ENCODE measurements around the gene ACTR3. TPM values are rescaled to one million over a fixed set of nuclear protein-coding genes. Genes with fewer than 3 reads are reported as not detected.
A peak's percentile ranks its signal among the peaks of the same experiment; 100 is the strongest.

Gene ACTR3
- total RNA-seq, 4 donors from 2014 or later, result 73.0 to 106 (median 89.7) TPM

- Histone ChIP-seq H3K27me3 (no peaks in the 10 kb centered on the region), H3K36me3 (no peaks in the 10 kb centered on the region), H3K27ac (no peak overlapping the region), H3K4me3 (no peak overlapping the region), H3K9me3 (no peaks in the 10 kb centered on the region), H3K4me1 (no peaks in the 10 kb centered on the region)
- TF ChIP-seq POLR2A (IDR thresholded peaks at IDR 0.05) (no peak), EP300 (IDR thresholded peaks at IDR 0.05) (no peak), CTCF (IDR thresholded peaks at IDR 0.05) (no peak)
- no peak for DNase-seq (ENCODE audit: low spot score in 2 of 2)
- WGBS, 2 donors, result 59 to 61% methylated on average over 3 of the region's 3 CpGs
Measured at GRCh38 chr2:113851640-113852039, 38.2 kb upstream of the ACTR3 start.

- Histone ChIP-seq H3K4me3 (no peak overlapping the region), H3K27me3 (no peaks in the 10 kb centered on the region), H3K36me3 (no peaks in the 10 kb centered on the region), H3K4me1 (peaks cover 0 to 4% (median 0%) of the 10 kb centered on the region in 4 donors), H3K9me3 (no peaks in the 10 kb centered on the region), H3K27ac (no peak overlapping the region)
- TF ChIP-seq CTCF (IDR thresholded peaks at IDR 0.05) (no peak), POLR2A (IDR thresholded peaks at IDR 0.05) (no peak), EP300 (IDR thresholded peaks at IDR 0.05) (no peak)
- 93 to 94% methylated on average over 1 of the region's 1 CpG for WGBS, 2 donors
- no peak for DNase-seq (ENCODE audit: low spot score in 2 of 2)
Measured at GRCh38 chr2:113854208-113854607, 35.7 kb upstream of the ACTR3 start.

- Histone ChIP-seq H3K27me3 (no peaks in the 10 kb centered on the region), H3K36me3 (no peaks in the 10 kb centered on the region), H3K4me3 (no peak overlapping the region), H3K9me3 (no peaks in the 10 kb centered on the region), H3K4me1 (peaks cover 0 to 4% (median 0%) of the 10 kb centered on the region in 4 donors), H3K27ac (no peak overlapping the region)
- WGBS, 2 donors, result 66 to 80% methylated on average over 8 of the region's 8 CpGs
- DNase-seq (ENCODE audit: low spot score in 2 of 2), result no peak
- TF ChIP-seq CTCF (IDR thresholded peaks at IDR 0.05) (no peak), EP300 (IDR thresholded peaks at IDR 0.05) (no peak), POLR2A (IDR thresholded peaks at IDR 0.05) (no peak)
Measured at GRCh38 chr2:113854970-113855740, 34.7 kb upstream of the ACTR3 start.

GRCh38 chr2:113857464-113857863, 32.4 kb upstream of the ACTR3 start:
- 72 to 80% methylated on average over 3 of the region's 3 CpGs for WGBS, 2 donors
- no peak overlapping the region for H3K4me3 ChIP-seq
- no peak overlapping the region for H3K27ac ChIP-seq
- no peaks in the 10 kb centered on the region for H3K9me3 ChIP-seq
- H3K27me3 ChIP-seq, result no peaks in the 10 kb centered on the region
- DNase-seq (ENCODE audit: low spot score in 2 of 2), result no peak
- H3K36me3 ChIP-seq, result no peaks in the 10 kb centered on the region
- no peak for TF ChIP-seq CTCF (IDR thresholded peaks at IDR 0.05)
- no peak for TF ChIP-seq POLR2A (IDR thresholded peaks at IDR 0.05)
- TF ChIP-seq EP300 (IDR thresholded peaks at IDR 0.05), result no peak
- H3K4me1 ChIP-seq, result peaks cover 0 to 4% (median 0%) of the 10 kb centered on the region in 4 donors

- TF ChIP-seq CTCF (IDR thresholded peaks at IDR 0.05) (no peak), POLR2A (IDR thresholded peaks at IDR 0.05) (no peak), EP300 (IDR thresholded peaks at IDR 0.05) (no peak)
- Histone ChIP-seq H3K36me3 (no peaks in the 10 kb centered on the region), H3K4me3 (no peak overlapping the region), H3K4me1 (peaks cover 0 to 4% (median 0%) of the 10 kb centered on the region in 4 donors), H3K9me3 (no peaks in the 10 kb centered on the region), H3K27ac (peak overlapping the region in 2 of 4 donors; percentile 10 to 26), H3K27me3 (no peaks in the 10 kb centered on the region)
- WGBS, 2 donors, result 82 to 92% methylated on average over 5 of the region's 5 CpGs
- no peak for DNase-seq (ENCODE audit: low spot score in 2 of 2)
Measured at GRCh38 chr2:113858764-113859163, 31.1 kb upstream of the ACTR3 start.
